A549 treated with CpdA at 1 μM for 4 hours (cell line): ENCODE measurements around the gene MAGEC1. TPM values are rescaled to one million over a fixed set of nuclear protein-coding genes. Genes with fewer than 3 reads are reported as not detected.

Experiments used
- total RNA-seq: library from RNA; stranded (reverse); fragments of 200-300 nt; extraction: Qiagen RNA extraction; gene quantifications from 5 replicates; pipeline ENCODE4 v1.2.3, GENCODE V29; 2022; ENCODE audit warnings: low read depth

MAGEC1 gene
- 0.01 to 0.10 TPM (median 0.05 TPM) in 4 of 5 replicates, not detected in the other for total RNA-seq

GRCh38 chrX:141903400-141904155 is at the start of gene MAGEC1:
Gene MAGEC1 (plus strand): TSS chrX:141903894. CDS start chrX:141905073, 1,179 bp downstream.

Other genes with a start within 250 kb of the MAGEC1 start
- not detected in 5 replicates for gene SPANXD, start 205.2 kb upstream of the MAGEC1 start, total RNA-seq
- not detected in 5 replicates for gene MAGEC3, start 65.6 kb upstream of the MAGEC1 start, total RNA-seq